ENCODE results near the gene ATP6AP1.

ATP6AP1 gene

DNA sequence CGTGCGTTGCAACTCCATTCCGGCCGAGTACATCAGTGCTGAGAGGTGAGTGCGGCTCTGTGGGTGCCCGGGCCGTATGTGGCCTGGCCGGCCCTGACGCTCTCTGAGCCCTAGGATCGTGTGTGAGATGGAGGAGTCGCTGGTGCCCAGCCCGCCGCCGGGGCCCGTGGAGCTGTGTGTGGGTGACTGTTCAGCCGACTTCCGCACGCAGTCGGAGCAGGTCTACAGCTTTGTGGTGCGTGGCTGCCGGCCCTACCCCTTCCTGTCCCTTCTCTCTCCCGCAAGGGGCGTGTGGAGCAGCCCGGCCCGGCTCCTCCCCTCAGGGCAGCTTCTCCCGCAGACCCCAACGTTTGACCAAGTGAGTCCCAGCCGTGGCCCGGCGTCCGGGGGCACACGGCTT lies 37.6 kb downstream of the ATP6AP1 start:
- DNase-seq (ENCODE audit: low read depth) = no peak
- no peak overlapping the region for H3K4me3 ChIP-seq (ENCODE audit: low read depth, low read length)

DNA sequence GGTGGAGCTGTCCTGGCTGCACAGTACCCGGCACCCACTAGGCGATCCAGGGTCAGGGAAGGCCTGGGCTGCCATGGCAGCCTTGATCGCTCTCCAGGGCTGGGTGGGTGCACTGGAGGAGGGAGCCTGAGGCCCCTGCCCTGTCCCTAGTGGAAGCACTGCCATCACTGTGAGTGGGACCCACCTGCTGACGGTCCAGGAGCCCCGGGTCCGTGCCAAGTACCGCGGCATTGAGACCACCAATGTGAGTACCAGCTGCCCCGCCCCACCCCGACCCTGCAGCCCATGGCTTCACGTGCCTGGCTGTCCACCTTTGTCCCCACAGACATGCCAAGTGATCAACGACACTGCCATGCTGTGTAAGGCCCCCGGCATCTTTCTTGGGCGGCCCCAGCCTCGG lies 38.4 kb downstream of the ATP6AP1 start:
- no peak overlapping the region for H3K4me3 ChIP-seq (ENCODE audit: low read depth, low read length)

DNA sequence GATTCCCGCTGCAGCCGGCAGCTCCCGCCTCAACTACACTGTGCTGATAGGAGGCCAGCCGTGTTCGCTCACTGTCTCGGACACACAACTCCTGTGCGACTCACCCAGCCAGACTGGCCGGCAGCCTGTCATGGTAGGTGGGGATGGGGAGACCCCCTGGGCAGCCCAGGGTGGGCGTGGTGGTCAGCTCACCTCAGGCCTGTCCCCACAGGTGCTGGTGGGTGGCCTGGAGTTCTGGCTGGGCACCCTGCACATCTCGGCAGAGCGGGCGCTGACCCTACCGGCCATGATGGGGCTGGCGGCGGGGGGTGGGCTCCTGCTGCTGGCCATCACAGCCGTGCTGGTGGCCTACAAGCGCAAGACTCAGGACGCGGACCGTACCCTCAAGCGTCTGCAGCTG lies 39.1 kb downstream of the ATP6AP1 start:
- no peak overlapping the region for H3K4me3 ChIP-seq (ENCODE audit: low read depth, low read length)
- no peak for DNase-seq (ENCODE audit: low read depth)

More for the DNA sequence above, 38.4 kb downstream of the ATP6AP1 start:
- no peak for DNase-seq (ENCODE audit: low read depth)

DNA sequence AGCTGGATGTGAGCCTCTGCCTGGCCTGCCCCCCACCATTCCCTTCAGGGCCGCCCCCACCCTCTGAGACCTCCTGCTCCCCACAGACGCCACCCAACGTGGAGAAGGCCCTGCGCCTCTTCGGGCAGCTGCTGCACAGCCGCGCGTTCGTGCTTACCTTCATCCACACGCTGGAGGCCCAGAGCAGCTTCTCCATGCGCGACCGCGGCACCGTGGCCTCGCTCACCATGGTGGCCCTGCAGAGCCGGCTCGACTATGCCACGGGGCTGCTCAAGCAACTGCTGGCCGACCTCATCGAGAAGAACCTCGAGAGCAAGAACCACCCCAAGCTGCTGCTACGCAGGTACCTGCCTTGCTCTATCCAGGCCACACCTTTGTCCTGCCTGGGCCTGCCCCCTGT lies 39.7 kb downstream of the ATP6AP1 start:
- H3K4me3 ChIP-seq (ENCODE audit: low read depth, low read length) = no peak overlapping the region
- no peak for DNase-seq (ENCODE audit: low read depth)

DNA sequence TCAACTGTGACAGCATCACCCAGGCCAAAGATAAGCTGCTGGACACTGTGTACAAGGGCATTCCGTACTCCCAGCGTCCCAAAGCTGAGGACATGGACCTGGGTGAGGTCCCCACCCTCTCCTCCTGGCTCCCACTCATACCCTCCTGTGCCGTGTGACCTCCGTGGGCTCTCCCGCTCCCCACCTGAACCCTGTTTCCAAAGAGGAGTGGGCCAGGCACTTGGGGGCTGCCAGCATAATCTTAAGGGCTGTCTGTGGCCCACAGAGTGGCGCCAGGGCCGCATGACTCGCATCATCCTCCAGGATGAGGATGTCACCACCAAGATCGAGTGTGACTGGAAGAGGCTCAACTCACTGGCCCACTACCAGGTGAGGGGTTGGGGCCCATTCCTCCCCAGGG lies 40.6 kb downstream of the ATP6AP1 start:
- DNase-seq (ENCODE audit: low read depth) = no peak

DNA sequence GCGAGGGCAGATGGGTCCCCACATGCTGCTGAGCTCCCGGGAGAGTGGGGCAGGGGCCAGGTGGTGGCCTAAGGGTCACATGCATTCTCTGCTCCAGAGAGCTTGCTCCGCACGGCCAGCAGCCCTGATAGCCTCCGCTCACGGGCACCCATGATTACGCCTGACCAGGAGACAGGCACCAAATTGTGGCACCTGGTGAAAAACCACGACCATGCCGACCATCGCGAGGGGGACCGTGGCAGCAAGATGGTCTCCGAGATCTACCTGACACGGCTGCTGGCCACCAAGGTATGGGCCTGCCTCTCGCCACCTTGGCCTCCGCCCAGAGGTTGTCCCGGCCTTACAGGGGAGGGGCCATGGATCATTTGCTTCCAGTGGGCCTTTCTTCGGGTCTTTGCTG lies 41.4 kb downstream of the ATP6AP1 start:
- DNase-seq (ENCODE audit: low read depth) = no peak
- no peak overlapping the region for H3K4me3 ChIP-seq (ENCODE audit: low read depth, low read length)

More for the DNA sequence above, 40.6 kb downstream of the ATP6AP1 start:
- H3K4me3 ChIP-seq (ENCODE audit: low read depth, low read length) = no peak overlapping the region

DNA sequence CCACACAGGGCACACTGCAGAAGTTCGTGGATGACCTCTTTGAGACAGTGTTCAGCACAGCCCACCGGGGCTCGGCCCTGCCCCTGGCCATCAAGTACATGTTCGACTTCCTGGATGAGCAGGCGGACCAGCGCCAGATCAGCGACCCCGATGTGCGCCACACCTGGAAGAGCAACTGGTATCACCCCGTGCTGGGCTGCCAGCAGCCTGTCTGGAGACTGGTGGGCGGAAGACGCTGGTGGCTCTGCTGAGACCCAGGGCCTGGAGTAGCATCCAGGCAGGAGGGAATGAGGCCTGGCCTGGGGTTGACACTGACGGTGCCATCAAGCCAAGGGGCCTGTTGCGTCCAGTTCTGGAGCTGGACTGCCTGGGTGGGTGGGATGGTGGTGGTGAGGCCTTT lies 42.0 kb downstream of the ATP6AP1 start:
- DNase-seq (ENCODE audit: low read depth) = no peak
- H3K4me3 ChIP-seq (ENCODE audit: low read depth, low read length) = no peak overlapping the region

DNA sequence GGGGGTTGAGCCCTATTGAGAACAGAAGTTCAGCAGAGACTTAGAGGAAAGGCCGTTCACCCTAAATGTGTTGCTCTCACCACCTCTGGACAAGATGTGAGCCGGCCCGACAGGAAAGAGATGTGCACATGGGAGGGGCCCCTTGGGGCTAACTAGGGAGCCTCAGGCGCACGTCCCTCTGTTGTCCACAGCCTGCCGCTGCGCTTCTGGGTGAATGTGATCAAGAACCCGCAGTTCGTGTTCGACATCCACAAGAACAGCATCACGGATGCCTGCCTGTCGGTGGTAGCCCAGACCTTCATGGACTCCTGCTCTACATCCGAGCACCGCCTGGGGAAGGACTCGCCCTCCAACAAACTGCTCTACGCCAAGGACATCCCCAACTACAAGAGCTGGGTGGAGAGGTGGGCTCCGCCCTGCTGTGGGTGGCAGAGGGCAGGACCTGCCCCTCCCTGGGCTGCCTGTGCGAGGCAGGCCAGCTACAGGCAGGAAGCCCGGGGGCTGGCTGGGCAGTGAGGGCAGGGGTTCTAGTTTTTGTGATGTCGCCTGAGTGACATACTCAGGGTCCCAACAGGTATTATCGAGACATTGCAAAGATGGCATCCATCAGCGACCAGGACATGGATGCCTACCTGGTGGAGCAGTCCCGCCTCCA lies 42.6 kb downstream of the ATP6AP1 start:
- DNase-seq (ENCODE audit: low read depth) = no peak
- H3K4me3 ChIP-seq (ENCODE audit: low read depth, low read length) = no peak overlapping the region

DNA sequence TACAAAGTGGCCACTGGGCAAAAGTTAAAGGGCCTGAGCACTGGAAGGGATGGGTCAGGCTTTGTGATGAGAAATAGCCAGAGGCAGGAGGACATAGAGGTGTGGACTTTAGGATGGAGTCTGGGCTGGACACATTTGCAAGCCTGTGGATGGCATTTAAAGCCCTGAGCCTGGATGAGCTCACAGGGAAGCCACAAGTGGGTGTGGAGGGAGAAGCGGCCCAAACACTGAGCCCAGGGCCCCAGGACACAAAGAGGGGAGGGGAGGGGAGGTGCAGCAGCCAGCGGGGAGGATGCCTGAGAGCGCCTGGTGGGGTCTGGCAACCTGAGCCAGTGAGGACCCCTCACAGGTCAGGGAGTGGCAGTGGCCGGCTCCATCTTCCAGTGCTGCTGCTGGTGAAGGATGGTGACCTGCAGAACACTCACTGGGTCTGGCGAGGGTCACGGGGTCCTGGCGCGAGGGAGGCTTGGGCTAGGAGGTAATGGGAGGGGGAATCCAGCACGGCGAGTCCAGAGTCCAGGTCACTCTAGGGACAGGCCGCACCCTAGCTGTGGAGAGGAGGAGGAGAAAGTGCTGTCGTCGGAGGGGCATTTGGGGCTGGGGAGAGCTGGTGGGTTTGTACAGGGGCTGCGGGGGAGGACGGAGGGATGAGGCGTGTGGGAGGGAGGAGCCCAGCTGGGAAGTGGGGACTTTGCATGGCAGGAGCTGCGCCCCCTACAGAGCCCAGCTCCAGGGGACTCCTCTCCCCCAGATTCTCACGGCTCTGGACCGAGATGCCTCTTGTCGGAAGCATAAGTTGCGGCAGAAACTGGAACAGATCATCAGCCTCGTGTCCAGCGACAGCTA lies 43.6 kb downstream of the ATP6AP1 start:
- H3K4me3 ChIP-seq (ENCODE audit: low read depth, low read length) = no peak overlapping the region
- no peak for DNase-seq (ENCODE audit: low read depth)

DNA sequence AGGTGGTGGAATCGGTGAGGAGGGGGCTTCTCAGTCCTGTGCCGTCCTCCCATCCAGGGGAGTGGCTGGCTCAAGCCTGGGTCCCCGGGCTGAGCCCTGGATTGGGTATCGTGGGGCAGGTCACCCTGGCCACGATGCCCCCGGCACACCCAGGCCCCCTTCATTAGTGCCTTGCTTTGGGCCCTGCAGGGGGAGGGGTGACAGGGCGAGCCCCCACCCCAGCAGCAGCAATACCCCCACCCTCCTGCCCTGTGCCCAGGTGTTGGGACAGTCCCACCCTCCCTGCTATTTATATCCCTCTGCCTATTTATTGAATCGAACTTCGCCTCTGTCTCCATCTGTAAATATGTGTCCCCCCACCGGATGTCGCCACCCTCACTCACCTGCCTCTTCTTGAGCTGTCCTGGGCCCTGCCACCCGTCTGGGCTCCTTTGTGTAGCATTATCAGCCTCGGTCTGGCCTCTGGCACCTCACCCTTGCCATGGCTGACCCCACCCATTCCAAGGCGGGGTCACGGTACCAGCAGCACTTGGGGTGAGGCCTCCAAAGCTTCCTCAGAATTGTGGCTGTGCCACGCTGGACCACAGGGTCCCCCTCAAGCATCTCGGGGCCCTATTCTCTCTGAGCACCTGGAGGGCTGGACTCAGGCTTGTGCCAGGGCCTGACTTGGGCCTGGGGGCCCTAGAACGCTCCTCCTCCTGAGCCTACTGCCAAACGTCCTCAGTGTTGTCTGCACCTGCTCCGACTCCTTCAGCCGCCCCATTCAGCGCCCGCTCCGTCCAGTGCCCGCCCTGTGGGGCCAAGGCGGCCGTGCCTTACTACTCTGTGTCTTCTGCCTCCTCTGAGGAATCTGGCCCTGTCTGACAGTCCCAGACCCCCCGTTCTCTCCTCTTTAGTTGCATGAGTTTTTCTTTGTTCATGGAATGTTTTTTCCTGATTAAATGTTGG lies 44.5 kb downstream of the ATP6AP1 start:
- no peak overlapping the region for H3K4me3 ChIP-seq (ENCODE audit: low read depth, low read length)
- DNase-seq (ENCODE audit: low read depth) = no peak

DNA sequence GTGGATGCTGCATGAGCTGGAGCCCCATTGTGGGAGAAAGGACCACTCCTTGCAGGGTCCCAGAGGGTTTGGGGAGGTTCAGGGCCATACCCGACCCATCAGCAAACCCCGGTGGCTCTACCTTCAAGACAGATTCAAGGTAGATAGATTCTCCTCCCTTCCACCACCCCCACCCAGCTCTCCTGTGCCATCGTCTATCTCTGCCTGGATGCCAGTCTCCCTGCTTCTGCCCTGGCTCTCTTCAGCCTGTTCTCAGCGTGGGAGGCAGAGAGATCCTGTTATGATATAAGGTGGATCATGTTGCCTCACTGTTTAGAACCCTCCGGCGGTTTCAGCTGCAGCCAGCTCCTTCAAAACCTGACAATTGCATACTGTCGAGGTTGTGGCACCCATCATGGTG lies 45.2 kb downstream of the ATP6AP1 start:
- DNase-seq (ENCODE audit: low read depth) = no peak
- H3K4me3 ChIP-seq (ENCODE audit: low read depth, low read length) = no peak overlapping the region

DNA sequence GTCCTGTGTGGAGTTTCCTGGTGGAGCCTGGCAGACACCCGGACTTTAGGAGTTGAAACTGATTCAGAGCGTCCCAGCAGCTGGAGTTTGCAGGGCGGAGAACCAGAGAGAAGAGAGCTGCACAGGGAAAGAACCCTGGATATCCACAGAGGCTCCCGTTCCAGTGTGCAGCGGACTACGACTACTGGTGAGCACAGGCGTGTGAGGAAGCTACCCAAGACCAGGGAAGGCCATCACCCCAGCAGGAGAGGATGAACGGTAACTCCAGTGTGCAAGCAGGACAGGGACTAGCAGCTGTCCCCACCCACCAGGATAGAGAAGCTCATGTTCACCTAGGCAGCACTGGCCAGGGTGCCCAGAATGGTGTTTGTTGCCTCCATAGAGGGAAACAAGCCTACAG lies 48.3 kb downstream of the ATP6AP1 start:
- no peak overlapping the region for H3K4me3 ChIP-seq (ENCODE audit: low read depth, low read length)
- no peak for DNase-seq (ENCODE audit: low read depth)

DNA sequence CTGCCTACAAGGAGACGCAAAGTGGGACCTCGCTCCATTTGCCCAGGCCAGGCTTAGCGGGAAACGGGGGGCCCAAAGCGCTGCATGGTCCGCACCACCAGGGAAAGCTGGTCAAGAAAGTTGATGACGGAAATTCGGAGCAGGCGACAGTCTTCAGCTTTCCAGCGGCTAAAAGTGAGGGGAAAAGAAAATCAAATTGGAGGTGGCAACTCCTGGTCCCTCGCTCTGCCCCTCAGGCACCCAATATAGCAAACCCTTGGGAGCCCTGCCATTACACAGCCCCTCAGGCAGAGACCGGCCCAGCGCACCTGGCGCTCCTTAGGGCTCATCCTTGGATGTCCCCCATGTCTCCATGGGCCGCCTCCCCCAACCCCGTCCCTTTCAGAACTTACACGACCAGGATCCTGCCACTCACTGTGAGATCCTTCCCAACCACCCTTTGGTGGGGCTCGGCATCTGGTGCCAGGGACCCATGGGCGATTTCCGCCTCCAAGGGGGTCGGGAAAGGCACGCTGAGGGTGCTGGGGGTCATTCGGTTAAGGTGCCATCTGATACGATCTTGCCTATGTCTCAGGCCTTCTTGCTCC lies 49.5 kb downstream of the ATP6AP1 start:
- no peak for DNase-seq (ENCODE audit: low read depth)
- peak overlapping the region; percentile 56 for H3K4me3 ChIP-seq (ENCODE audit: low read depth, low read length)

DNA sequence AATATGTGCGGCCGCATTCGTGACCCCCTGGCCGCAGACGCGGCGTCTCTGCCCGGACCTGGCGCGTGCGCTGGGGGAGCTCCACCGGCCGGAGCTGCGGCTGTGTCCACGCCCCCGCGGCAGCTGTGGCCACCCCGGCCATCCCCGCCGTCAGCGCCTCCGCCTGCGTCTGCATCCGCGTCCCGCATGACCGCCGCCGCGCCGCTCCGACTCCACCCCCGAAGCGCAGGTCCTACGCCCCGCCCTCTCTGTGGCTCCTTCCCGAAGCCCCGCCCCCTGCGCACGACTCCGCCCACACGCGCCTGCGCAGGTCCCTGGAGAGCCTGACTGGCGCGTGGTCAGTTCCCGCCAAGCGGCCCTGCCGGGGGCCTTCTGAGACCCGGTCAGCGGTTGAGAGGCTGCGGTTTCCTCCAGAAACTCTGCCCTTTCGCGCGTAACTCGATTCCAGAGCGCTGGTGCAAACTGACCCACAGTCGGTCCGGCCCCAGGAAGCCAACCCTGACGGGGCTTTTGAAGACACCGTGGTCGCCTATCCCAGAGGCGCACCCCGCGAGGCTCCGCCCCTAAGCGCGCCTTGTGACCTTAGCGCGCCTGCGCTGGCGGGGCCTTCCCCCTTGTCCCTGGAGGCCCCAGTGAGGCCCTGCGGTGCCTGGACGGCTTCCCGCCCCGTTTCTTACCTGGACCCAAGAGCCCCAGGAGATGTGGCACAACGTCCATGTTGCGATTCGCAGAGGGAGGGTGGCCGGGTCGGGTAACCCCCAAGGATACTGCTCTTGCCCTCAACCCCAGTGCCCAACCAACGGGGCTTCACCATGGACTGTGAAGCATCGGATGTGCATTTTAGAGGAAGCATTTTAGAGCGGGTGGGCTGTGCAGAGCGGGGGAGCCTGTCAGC lies 50.5 kb downstream of the ATP6AP1 start, which contains the start of gene LAGE3:
Gene LAGE3 (minus strand): TSS at position 554 of the 895 bp plus-strand sequence. CDS start 366 bp downstream, at position 188.
- peak within 1 kb of the TSS; percentile 56 for H3K4me3 ChIP-seq (ENCODE audit: low read depth, low read length)
- DNase-seq (ENCODE audit: low read depth) = peak; percentile 56

DNA sequence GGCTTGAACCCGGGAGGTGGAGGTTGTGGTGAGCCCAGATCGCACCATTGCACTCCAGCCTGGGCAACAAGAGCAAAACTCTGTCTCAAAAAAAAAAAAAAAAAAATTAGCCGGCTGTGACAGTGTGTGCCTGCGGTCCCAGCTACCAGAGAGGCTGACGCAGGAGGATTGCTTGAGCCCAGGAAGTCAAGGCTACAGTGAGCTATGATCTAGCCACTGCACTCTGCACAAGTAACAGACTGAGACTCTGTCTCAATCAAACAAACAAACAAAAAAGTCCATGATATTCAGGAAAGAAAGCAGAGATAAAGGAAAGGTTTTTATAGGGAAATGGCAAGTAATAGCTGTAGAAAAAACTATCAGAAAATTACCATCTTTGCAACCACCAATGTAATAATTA lies 52.7 kb downstream of the ATP6AP1 start:
- no peak for DNase-seq (ENCODE audit: low read depth)
- no peak overlapping the region for H3K4me3 ChIP-seq (ENCODE audit: low read depth, low read length)

DNA sequence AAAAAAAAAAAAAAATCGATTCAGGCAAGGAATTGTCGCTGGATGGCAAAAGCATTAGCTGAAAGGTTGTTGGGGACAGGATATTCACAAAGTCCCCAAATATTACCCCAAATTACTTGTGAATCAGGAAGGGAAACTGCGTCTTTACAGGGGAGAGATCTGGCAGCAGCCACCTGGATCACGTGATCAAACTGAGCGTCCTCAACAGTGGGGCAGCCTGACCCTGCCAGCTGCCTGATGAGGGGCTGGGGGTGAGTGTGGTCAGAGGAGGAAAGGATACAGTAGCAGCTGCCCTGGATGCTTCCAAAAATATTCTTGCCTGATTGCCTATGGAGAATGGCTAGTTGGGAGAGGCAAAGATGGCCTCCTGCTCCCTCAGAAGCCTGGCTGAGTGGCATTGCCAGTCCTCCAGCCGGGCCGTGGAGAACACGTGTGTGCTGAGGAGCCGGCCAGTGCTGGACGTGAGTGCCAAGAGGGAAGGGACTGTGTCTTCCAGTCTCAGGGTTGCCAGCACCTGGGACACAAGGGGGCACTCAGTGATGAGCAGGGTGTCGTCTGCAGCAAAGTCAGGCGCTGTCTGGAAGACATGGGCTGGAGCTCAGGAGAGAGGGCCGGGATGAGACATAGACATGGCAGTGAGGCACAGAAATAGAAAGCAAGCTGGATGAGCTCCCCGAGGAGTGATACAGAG lies 53.6 kb downstream of the ATP6AP1 start:
- H3K4me3 ChIP-seq (ENCODE audit: low read depth, low read length) = no peak overlapping the region
- DNase-seq (ENCODE audit: low read depth) = no peak

DNA sequence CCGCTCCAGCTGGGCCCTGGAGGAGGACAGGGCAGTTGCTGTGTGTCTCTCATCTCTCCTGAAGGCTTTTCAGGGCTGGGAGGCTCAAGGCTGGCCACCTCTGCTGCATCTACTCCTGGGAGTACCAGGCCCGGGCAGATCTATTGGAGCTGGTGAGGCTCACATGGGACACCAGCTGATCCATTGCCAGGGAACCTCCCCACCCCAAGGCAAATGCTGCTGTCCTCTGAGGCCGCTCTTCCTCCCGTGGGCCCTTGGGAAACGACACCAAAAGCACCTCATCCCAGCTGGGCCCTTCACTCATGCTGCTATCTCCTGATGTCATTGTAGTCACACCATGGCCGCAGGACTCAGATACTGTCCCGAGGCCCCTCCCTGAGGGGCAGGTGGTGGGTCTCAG lies 54.3 kb downstream of the ATP6AP1 start:
- no peak overlapping the region for H3K4me3 ChIP-seq (ENCODE audit: low read depth, low read length)
- no peak for DNase-seq (ENCODE audit: low read depth)

DNA sequence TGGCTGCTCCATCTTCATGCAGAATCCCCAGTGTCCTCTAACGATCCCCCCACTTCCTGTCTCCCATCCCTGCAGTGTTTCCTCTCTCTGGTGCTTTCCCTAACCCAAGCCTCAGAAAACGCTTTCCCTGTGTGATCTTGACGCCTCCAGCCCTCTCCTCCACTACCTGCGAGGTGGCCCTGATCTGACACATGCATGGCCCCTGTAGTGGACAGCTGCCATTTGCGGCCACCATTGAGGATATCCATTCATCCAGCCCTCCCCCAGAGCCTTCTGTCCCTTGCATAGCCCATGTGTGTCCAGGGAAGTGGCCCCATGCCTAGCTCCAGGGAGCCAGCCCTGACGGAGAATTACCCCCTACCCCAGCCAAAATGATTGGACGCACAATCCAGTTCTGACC lies 54.8 kb downstream of the ATP6AP1 start:
- H3K4me3 ChIP-seq (ENCODE audit: low read depth, low read length) = no peak overlapping the region
- DNase-seq (ENCODE audit: low read depth) = no peak

All from skeletal muscle cell (primary cell).